OCI-LY1 (cell line): ENCODE measurements around the gene IL17RB.

Experiments
- CTCF ChIP-seq: fragments of 200-600 bp; sonication (generic), shearing (Covaris generic); IDR thresholded peaks from 2 replicates; pipeline ENCODE4 v1.5.1; 2017; ENCODE audit warnings: mild to moderate bottlenecking, antibody characterized with exemption, low read length, moderate library complexity, mixed read lengths
- EZH2 ChIP-seq: fragments of 200-600 bp; sonication (generic), shearing (Covaris generic); IDR thresholded peaks from 2 replicates; pipeline ENCODE4 v1.8.0; 2017; ENCODE audit warnings: borderline replicate concordance, mixed run types, mild to moderate bottlenecking, antibody characterized with exemption, low read length, moderate library complexity, mixed read lengths

- TF ChIP-seq CTCF (no peak), EZH2 (no peak)
These were observed 23.1 kb upstream of the IL17RB start for GRCh38 chr3:53823026-53823955.
